Breast epithelium (tissue), 3 donors: Measurements from ENCODE around the gene DPYD.

ENCODE experiments used
- CTCF ChIP-seq, 3 donors: fragments of 450-650 bp; IDR thresholded peaks; one replicate each; pipeline ENCODE4 v1.5.1; 2016 to 2017; ENCODE audit warnings: antibody characterized with exemption in 3 of 3, mild to moderate bottlenecking in 3 of 3, moderate library complexity in 3 of 3
- POLR2AphosphoS5 ChIP-seq, 3 donors: sonication (generic); formaldehyde crosslinking; IDR thresholded peaks; one replicate each; pipeline ENCODE4 v1.6.1; 2017; ENCODE audit warnings: antibody characterized with exemption in 3 of 3

DNA sequence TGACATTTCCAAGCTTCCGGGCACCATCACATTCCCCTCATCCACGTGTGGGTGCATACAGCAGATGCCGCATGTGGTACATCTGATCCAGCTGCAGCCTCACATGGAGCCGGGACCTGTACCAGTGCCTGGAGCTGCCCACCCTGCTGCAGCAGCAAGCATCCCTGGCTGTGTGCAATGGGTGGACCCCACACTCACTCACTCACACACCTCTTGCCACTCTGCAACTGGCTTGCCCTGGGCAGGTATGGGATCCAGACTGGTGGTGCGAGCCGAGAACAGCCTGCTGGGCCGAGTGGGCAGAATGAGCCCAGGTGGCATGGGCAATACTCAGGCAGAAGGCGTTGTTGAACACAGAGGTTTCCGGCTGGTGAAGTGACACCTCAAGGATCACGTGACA, 75.0 kb downstream of the DPYD start:
- no peak for TF ChIP-seq CTCF (IDR thresholded peaks at IDR 0.05)
- no peak for TF ChIP-seq POLR2AphosphoS5 (IDR thresholded peaks at IDR 0.05)
